Fibroblast of villous mesenchyme (primary cell): ENCODE measurements around the gene TCL1B. TPM values are rescaled to one million over a fixed set of nuclear protein-coding genes. Genes with fewer than 3 reads are reported as not detected.
A peak's percentile ranks its signal among the peaks of the same experiment; 100 is the strongest.

ENCODE experiments used
- DNase-seq: peaks from one replicate; pipeline ENCODE4 v3.0.0-alpha.2; 2010; ENCODE audit warnings: low read depth
- H3K4me3 ChIP-seq: 2 replicates; pipeline ENCODE4 v1.5.1; 2011; ENCODE audit warnings: low read depth, mild to moderate bottlenecking, low read length
- total RNA-seq: library from RNA; depleted of rRNA; stranded (reverse); fragments of >200 nt; gene quantifications from 2 replicates; pipeline ENCODE4 v1.2.3, GENCODE V29; 2012
- TF ChIP-seq, protein P1 (sequence below): IDR thresholded peaks from 2 replicates; pipeline ENCODE4 v1.5.1; 2012; ENCODE audit warnings: low read depth, mild to moderate bottlenecking, low read length; ENCODE audit not compliant: insufficient read depth

The TCL1B gene
- total RNA-seq, 1 donor = not detected

DNA sequence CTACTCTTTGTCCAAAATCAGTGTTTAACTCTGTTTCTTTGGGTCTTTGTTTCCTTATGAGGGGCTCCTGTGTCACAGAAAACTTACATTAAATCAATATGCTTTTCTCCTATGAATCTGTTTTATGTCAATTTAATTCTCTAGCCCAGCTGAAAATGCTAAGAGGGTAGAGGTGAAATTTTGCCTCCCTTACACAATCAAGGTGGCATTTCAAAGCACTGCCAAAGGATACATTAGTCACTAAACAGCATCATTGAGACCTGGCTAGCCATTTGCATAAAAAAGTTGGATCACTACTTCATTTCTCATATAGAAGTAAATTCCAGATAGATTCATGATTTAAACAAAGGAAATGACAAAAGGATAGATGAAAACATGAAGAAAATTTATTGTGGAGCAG lies 12.1 kb downstream of the TCL1B start:
- no peak overlapping the region for H3K4me3 ChIP-seq
- TF ChIP-seq, protein P1, sequence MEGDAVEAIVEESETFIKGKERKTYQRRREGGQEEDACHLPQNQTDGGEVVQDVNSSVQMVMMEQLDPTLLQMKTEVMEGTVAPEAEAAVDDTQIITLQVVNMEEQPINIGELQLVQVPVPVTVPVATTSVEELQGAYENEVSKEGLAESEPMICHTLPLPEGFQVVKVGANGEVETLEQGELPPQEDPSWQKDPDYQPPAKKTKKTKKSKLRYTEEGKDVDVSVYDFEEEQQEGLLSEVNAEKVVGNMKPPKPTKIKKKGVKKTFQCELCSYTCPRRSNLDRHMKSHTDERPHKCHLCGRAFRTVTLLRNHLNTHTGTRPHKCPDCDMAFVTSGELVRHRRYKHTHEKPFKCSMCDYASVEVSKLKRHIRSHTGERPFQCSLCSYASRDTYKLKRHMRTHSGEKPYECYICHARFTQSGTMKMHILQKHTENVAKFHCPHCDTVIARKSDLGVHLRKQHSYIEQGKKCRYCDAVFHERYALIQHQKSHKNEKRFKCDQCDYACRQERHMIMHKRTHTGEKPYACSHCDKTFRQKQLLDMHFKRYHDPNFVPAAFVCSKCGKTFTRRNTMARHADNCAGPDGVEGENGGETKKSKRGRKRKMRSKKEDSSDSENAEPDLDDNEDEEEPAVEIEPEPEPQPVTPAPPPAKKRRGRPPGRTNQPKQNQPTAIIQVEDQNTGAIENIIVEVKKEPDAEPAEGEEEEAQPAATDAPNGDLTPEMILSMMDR = no peak
- no peak for DNase-seq

DNA sequence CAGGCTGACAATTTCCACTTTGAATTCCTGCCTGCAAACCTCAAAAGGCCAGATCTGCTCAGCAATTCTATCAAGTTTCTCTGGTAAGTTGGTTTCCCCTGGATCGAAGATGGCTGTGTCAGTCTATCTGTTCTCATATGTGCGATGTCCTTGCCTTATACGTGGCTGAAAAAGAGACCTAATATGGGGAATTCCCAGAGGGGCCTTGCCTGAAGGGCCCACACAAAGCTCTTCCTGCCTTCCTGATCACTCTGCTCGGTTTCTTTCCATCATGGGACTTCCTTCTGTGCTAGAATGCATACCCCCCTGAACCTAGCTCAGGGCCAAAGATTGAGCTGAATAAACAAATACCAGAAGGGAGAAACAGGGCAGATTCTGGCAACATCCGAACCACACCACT lies 13.2 kb downstream of the TCL1B start:
- TF ChIP-seq, protein P1 = no peak
- no peak for DNase-seq
- H3K4me3 ChIP-seq = no peak overlapping the region

- TF ChIP-seq, protein P1 = no peak
- no peak overlapping the region for H3K4me3 ChIP-seq
- DNase-seq = no peak
These were observed 14.2 kb downstream of the TCL1B start for GRCh38 chr14:95700221-95700976.

- peak; percentile 27 for DNase-seq
- H3K4me3 ChIP-seq = no peak overlapping the region
- TF ChIP-seq, protein P1 = no peak
These were observed 15.6 kb downstream of the TCL1B start for GRCh38 chr14:95701846-95702221.

DNA sequence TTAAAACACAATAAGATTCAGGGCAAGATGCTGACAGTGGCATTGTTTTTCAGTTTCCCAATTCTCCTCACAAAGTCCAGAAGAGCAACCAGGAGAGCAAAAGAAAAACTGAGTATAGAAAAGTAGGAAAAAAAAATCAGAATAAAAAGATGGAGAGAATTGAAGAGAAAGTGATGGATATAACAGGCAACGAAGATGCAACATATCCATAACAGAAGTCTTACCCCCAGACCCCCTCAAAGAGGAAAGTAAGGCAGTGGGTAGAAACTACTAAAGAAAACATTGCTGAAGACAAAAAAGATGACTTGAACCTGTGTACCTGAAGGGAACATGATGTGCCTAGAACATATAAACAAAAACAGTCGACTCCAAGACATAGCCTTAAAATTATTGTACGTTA lies 17.1 kb downstream of the TCL1B start:
- H3K4me3 ChIP-seq = no peak overlapping the region
- TF ChIP-seq, protein P1 = no peak
- DNase-seq = no peak

DNA sequence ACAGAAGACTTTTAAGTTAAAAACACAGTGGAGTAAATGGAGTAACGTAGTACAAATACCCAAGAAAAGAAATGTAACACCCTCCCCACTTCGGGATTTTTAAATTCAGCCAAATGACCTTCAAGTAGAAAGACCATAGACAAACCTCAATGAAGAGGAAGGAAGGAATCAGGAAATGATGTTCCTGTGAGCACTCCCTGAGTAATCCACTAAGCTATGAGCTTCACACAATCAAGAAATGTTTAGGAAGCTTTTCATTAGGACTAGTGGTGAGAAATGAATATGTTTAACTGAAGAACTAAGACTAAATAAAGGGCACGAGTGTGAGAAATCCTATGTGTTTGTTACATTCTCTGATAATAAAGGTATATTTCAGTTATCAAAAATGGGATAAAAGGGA lies 17.6 kb downstream of the TCL1B start:
- H3K4me3 ChIP-seq = no peak overlapping the region
- DNase-seq = no peak
- TF ChIP-seq, protein P1 = no peak

DNA sequence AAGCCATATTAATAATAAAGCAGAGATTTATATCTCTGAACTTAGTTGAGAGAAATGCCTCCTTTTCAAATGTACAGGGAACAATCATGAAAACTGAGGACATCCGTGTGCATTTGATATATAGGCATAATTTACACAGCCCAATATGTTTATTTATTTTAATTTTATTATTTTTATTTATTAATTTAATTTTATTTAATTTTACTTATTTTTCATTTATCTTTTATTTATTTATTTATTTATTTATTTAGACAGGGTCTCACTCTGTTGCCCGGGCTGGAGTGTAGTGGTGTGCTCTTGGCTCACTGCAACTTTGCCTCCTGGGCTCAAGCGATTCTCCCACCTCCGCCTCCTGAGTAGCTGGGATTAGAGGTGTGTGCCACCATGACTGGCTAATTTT lies 19.3 kb downstream of the TCL1B start:
- no peak for DNase-seq
- TF ChIP-seq, protein P1 = no peak
- no peak overlapping the region for H3K4me3 ChIP-seq
